Measurements from ENCODE around the gene POLRMT. TPM values are rescaled to one million over a fixed set of nuclear protein-coding genes. Genes with fewer than 3 reads are reported as not detected.

POLRMT gene
- total RNA-seq, 1 experiment from 2014 or later: 100 TPM

DNA sequence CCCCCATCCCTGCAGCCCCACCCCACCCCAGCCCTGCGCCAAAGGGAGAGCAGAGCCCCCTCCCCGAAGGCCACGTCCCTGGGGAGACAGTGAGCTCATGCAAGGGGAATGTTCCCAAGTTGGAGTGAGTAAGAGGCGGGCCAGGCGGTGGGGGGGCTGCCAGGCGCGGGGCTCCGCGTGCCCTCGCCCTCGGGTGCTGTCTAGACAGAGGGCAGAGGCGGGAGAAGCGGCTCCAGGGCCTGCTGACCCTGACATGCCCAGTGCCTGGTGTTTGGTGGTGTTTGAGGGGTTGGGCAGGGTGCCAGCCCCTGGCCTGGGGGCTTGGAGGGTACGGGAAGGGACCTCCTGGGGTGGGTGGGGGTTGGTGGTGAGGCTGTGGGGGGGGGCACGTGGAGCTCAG is 43.9 kb upstream of the POLRMT start:
- Histone ChIP-seq H3K4me3 (ENCODE audit: low read depth, low read length, poor library complexity, severe bottlenecking) (peak overlapping the region; percentile 33), H3K27me3 (replicated peaks; ENCODE audit: insufficient read depth, low read depth, low read length, poor library complexity) (peaks cover 7% of the 10 kb centered on the region), H3K9me3 (ENCODE audit: low read depth, low read length, poor library complexity, severe bottlenecking) (no peaks in the 10 kb centered on the region), H3K4me1 (ENCODE audit: insufficient read depth, low read length, poor library complexity, severe bottlenecking) (peaks cover 27% of the 10 kb centered on the region), H3K36me3 (ENCODE audit: insufficient read depth, low read length, poor library complexity, severe bottlenecking) (no peaks in the 10 kb centered on the region), H3K27ac (ENCODE audit: low read depth, low read length, poor library complexity, severe bottlenecking) (no peak overlapping the region)
- TF ChIP-seq CTCF (conservative IDR thresholded peaks at IDR 0.05; ENCODE audit: low read depth, low read length): no peak
- no peak for TF ChIP-seq EZH2 (IDR thresholded peaks at IDR 0.05; ENCODE audit: borderline replicate concordance, low read depth, low read length, poor library complexity, severe bottlenecking)
- POLR2A ChIA-PET (ENCODE audit: low non-redundant PET): no interaction called here
- intact Hi-C loops (cut with micrococcal nuclease; ENCODE audit: unreplicated experiment): no loop called here
- BruUV-seq (replicated peaks): no TSS peak
- DNase-seq (ENCODE audit: low spot score): peak; percentile 70
- CTCF ChIA-PET: interaction anchor here (1.0 kb wide), 1 partner anchor 57 kb away, joined by 6 read pairs; no protein-coding TSS in a partner anchor

- H3K27ac ChIP-seq (ENCODE audit: low read depth, low read length, poor library complexity, severe bottlenecking): no peak within 1 kb of the TSS
- H3K27me3 ChIP-seq (replicated peaks; ENCODE audit: insufficient read depth, low read depth, low read length, poor library complexity): peaks cover 7% of the 10 kb centered on the region
- no peak for DNase-seq (ENCODE audit: low spot score)
- intact Hi-C loops (cut with micrococcal nuclease; ENCODE audit: unreplicated experiment): no loop called here
- no peaks in the 10 kb centered on the region for H3K36me3 ChIP-seq (ENCODE audit: insufficient read depth, low read length, poor library complexity, severe bottlenecking)
- TF ChIP-seq EZH2 (IDR thresholded peaks at IDR 0.05; ENCODE audit: borderline replicate concordance, low read depth, low read length, poor library complexity, severe bottlenecking) (no peak), CTCF (conservative IDR thresholded peaks at IDR 0.05; ENCODE audit: low read depth, low read length) (no peak)
- ChIA-PET CTCF (no interaction called here), POLR2A (ENCODE audit: low non-redundant PET) (no interaction called here)
- peak within 1 kb of the TSS; percentile 33 for H3K4me3 ChIP-seq (ENCODE audit: low read depth, low read length, poor library complexity, severe bottlenecking)
- peaks cover 27% of the 10 kb centered on the region for H3K4me1 ChIP-seq (ENCODE audit: insufficient read depth, low read length, poor library complexity, severe bottlenecking)
- H3K9me3 ChIP-seq (ENCODE audit: low read depth, low read length, poor library complexity, severe bottlenecking): no peaks in the 10 kb centered on the region
- BruUV-seq (replicated peaks): no TSS peak
Measured at GRCh38 chr19:676339-677105, 43.2 kb upstream of the POLRMT start, which contains the start of gene FSTL3. FSTL3 (plus strand) TSS chr19:676392; CDS start chr19:676424, 32 bp downstream.

DNA sequence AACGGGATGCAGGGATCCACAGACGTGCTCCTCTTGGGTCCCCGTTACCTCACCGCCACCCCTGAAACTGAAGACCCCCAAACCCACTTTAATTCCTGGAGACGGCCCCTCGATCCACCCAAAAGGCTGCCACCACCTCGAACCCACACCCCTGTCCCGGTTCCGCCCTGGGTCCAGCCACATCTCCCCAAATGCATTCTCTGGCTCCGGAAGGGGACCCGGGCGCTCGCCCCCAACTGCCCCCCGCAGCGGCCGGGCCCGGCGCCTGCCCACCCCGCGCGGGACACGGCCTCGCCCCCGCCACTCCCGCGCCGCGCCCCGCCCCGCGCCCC is 42.6 kb upstream of the POLRMT start:
- TF ChIP-seq CTCF (conservative IDR thresholded peaks at IDR 0.05; ENCODE audit: low read depth, low read length): no peak
- TF ChIP-seq EZH2 (IDR thresholded peaks at IDR 0.05; ENCODE audit: borderline replicate concordance, low read depth, low read length, poor library complexity, severe bottlenecking): no peak

More for the DNA sequence above, 42.6 kb upstream of the POLRMT start:
- intact Hi-C loops (cut with micrococcal nuclease; ENCODE audit: unreplicated experiment): no loop called here
- Histone ChIP-seq H3K4me1 (ENCODE audit: insufficient read depth, low read length, poor library complexity, severe bottlenecking) (peaks cover 27% of the 10 kb centered on the region), H3K4me3 (ENCODE audit: low read depth, low read length, poor library complexity, severe bottlenecking) (peak overlapping the region; percentile 33), H3K27ac (ENCODE audit: low read depth, low read length, poor library complexity, severe bottlenecking) (no peak overlapping the region), H3K9me3 (ENCODE audit: low read depth, low read length, poor library complexity, severe bottlenecking) (no peaks in the 10 kb centered on the region), H3K27me3 (replicated peaks; ENCODE audit: insufficient read depth, low read depth, low read length, poor library complexity) (peaks cover 7% of the 10 kb centered on the region), H3K36me3 (ENCODE audit: insufficient read depth, low read length, poor library complexity, severe bottlenecking) (no peaks in the 10 kb centered on the region)
- DNase-seq (ENCODE audit: low spot score): no peak
- ChIA-PET POLR2A (ENCODE audit: low non-redundant PET) (interaction anchor here (0.6 kb wide), 1 partner anchor 23 kb away, joined by 3 read pairs; no protein-coding TSS in a partner anchor), CTCF (interaction anchor here (1.3 kb wide), 1 partner anchor 58 kb away, joined by 4 read pairs; no protein-coding TSS in a partner anchor)
- no TSS peak for BruUV-seq (replicated peaks)
